Measurements from ENCODE around the gene CNIH3. TPM values are rescaled to one million over a fixed set of nuclear protein-coding genes. Genes with fewer than 3 reads are reported as not detected.

The CNIH3 gene
- total and polyA plus RNA-seq, 2 donors (not counting 3 experiments of a cell fraction or from before 2014, with no cell fraction given), result 1.3 to 2.5 TPM

- H3K9me1 ChIP-seq (replicated peaks; ENCODE audit: control insufficient read depth, extremely low read depth, insufficient read depth, low read length), result no peaks in the 10 kb centered on the region
- H3K27ac ChIP-seq (ENCODE audit: insufficient read depth, low read depth, low read length), result no peak overlapping the region
- no peaks in the 10 kb centered on the region for H4K20me1 ChIP-seq (replicated peaks; ENCODE audit: control insufficient read depth, extremely low read depth, insufficient read depth, low read length)
- H3K4me2 ChIP-seq (ENCODE audit: insufficient read depth, low read length), result no peak overlapping the region
- FAIRE-seq (no peak), DNase-seq (ENCODE audit: low read depth, low spot score) (no peak)
- no peaks in the 10 kb centered on the region for H3K36me3 ChIP-seq (ENCODE audit: control insufficient read depth in 2 of 2, extremely low read depth in 1 of 2, insufficient read depth in 2 of 2, low read length in 2 of 2)
- intact Hi-C loops (cut with micrococcal nuclease), result no loop called here
- TF ChIP-seq JUN (IDR thresholded peaks at IDR 0.05; ENCODE audit: borderline replicate concordance, insufficient read depth, insufficient read length, low read depth) (no peak), GATA2 (IDR thresholded peaks at IDR 0.05; ENCODE audit: insufficient read depth, insufficient read length, low read depth, low read length) (no peak), EZH2 (IDR thresholded peaks at IDR 0.05; ENCODE audit: borderline replicate concordance, low read depth, low read length, severe bottlenecking) (no peak), MAX (IDR thresholded peaks at IDR 0.05; ENCODE audit: insufficient read depth, insufficient read length) (no peak), CTCF (IDR thresholded peaks at IDR 0.05; ENCODE audit: extremely low read depth in 1 of 2, insufficient read depth in 1 of 2, low read depth in 1 of 2, low read length in 2 of 2) (no peak), MYC (IDR thresholded peaks at IDR 0.05; ENCODE audit: low read depth, low read length) (no peak), POLR2AphosphoS5 (IDR thresholded peaks at IDR 0.05; ENCODE audit: insufficient read depth, low read depth, low read length) (no peak), FOS (IDR thresholded peaks at IDR 0.05; ENCODE audit: borderline replicate concordance, insufficient read depth, low read length) (no peak), POLR2A (IDR thresholded peaks at IDR 0.05; ENCODE audit: low read depth, low read length) (no peak)
- H3K9ac ChIP-seq (replicated peaks; ENCODE audit: extremely low read depth, insufficient read depth, low read length), result no peak overlapping the region
- no peaks in the 10 kb centered on the region for H3K79me2 ChIP-seq (ENCODE audit: control insufficient read depth, insufficient read depth, low read length)
- ChIA-PET POLR2A (no interaction called here), CTCF (interaction anchor here (1.1 kb wide), 1 partner anchor 154 kb away, joined by 3 read pairs; no protein-coding TSS in a partner anchor)
- H2AFZ ChIP-seq (ENCODE audit: low read depth, low read length), result no peak overlapping the region
- H3K4me1 ChIP-seq (ENCODE audit: control insufficient read depth, extremely low read depth, insufficient read depth, low read length), result no peaks in the 10 kb centered on the region
- dilution Hi-C loops (cut with MboI; ENCODE audit: extremely low pct_ligation_motif_present, low sequenced_read_pairs), result no loop called here
- H3K27me3 ChIP-seq (ENCODE audit: control insufficient read depth in 2 of 2, insufficient read depth in 2 of 2, low read length in 2 of 2), result no peaks in the 10 kb centered on the region
- H3K4me3 ChIP-seq (replicated peaks in 1 of 3; ENCODE audit: insufficient read depth in 1 of 3, low read depth in 1 of 3, low read length in 3 of 3), result no peak overlapping the region
- BruUV-seq (replicated peaks), result no TSS peak
- no peaks in the 10 kb centered on the region for H3K9me3 ChIP-seq (replicated peaks; ENCODE audit: control insufficient read depth, insufficient read depth, low read length)
Observed at GRCh38 chr1:224768971-224769370, 152.9 kb downstream of the CNIH3 start.

Data from endothelial cell of umbilical vein (primary cell).